Panc1 (cell line): Measurements from ENCODE around the gene UQCC5. TPM values are rescaled to one million over a fixed set of nuclear protein-coding genes. Genes with fewer than 3 reads are reported as not detected.

Source experiments
- ATAC-seq: fragments of 200-7000 bp; cut with Tn5 transposase; 2 replicates; pipeline ENCODE4 v1.9.1; 2020; ENCODE audit warnings: mild to moderate bottlenecking, moderate library complexity
- BruUV-seq: library from RNA; stranded (reverse); fragments of 400-500 nt; replicated peaks from 2 replicates; lab custom pipeline; 2021; lab: Mats Ljungman, UMichigan
- CTCF ChIA-PET: fragments of 300-600 bp; sonication (Branson Sonifier 250); formaldehyde crosslinking; loops from one replicate; lab custom pipeline; 2022; ENCODE audit warnings: antibody characterized with exemption; lab: Charles Lee
- POLR2A ChIA-PET: fragments of 300-600 bp; sonication (Branson Sonifier 250); formaldehyde crosslinking; loops from one replicate; lab custom pipeline; 2022; ENCODE audit warnings: antibody characterized with exemption; lab: Charles Lee
- DNase-seq: peaks from one replicate; pipeline ENCODE4 v3.0.0-alpha.2; 2010; ENCODE audit warnings: low read depth, low spot score
- H3K27ac ChIP-seq: 2 replicates; pipeline ENCODE4 v1.5.1; 2011; ENCODE audit warnings: mild to moderate bottlenecking, low read length, inconsistent platforms
- H3K27me3 ChIP-seq: fragments of 200-500 bp; sonication (Bioruptor generic); 2 replicates; pipeline ENCODE4 v1.6.0; 2014; ENCODE audit warnings: low read length, inconsistent platforms; ENCODE audit not compliant: control insufficient read depth, insufficient read depth
- H3K36me3 ChIP-seq: fragments of 200-500 bp; sonication (Bioruptor generic); 2 replicates; pipeline ENCODE4 v1.5.1; 2014; ENCODE audit warnings: inconsistent platforms, mild to moderate bottlenecking, low read length, moderate library complexity; ENCODE audit not compliant: control insufficient read depth, insufficient read depth
- H3K4me1 ChIP-seq: 2 replicates; pipeline ENCODE4 v1.5.1; 2011; ENCODE audit warnings: inconsistent platforms, mild to moderate bottlenecking, low read length, moderate library complexity; ENCODE audit not compliant: control insufficient read depth, insufficient read depth
- H3K4me3 ChIP-seq, 2 experiments: 2 replicates each; pipeline ENCODE4 v1.5.1; 2011 to 2012; ENCODE audit warnings: low read depth in 2 of 2, low read length in 2 of 2, mild to moderate bottlenecking in 2 of 2, inconsistent platforms in 1 of 2, moderate library complexity in 1 of 2
- H3K9me3 ChIP-seq: fragments of 200-500 bp; sonication (Bioruptor generic); 2 replicates; pipeline ENCODE4 v1.5.1; 2014; ENCODE audit warnings: low read depth, mild to moderate bottlenecking, inconsistent platforms, low read length, moderate library complexity; ENCODE audit not compliant: control insufficient read depth, insufficient read depth
- CTCF ChIP-seq: fragments of 450-650 bp; IDR thresholded peaks from 2 replicates; pipeline ENCODE4 v1.5.1; 2017; ENCODE audit warnings: mild to moderate bottlenecking
- POLR2AphosphoS5 ChIP-seq: IDR thresholded peaks from 2 replicates; pipeline ENCODE4 v1.6.1; 2012; ENCODE audit warnings: mild to moderate bottlenecking, low read depth, low read length, moderate library complexity
- REST ChIP-seq, 2 experiments: IDR thresholded peaks; 2 replicates each; pipeline ENCODE4 v1.6.1; 2011 to 2012; ENCODE audit warnings: low read depth in 2 of 2, control low read depth in 1 of 2, low read length in 1 of 2, mild to moderate bottlenecking in 1 of 2, moderate library complexity in 1 of 2; ENCODE audit not compliant: insufficient read depth in 1 of 2
- SIN3A ChIP-seq: IDR thresholded peaks from 2 replicates; pipeline ENCODE4 v1.6.1; 2012; ENCODE audit warnings: low read depth, mild to moderate bottlenecking, low read length, moderate library complexity, borderline replicate concordance; ENCODE audit not compliant: insufficient read depth
- TCF7L2 ChIP-seq: IDR thresholded peaks from 2 replicates; pipeline ENCODE4 v1.6.1; 2011; ENCODE audit warnings: mild to moderate bottlenecking, low read depth, low read length, inconsistent platforms
- in situ Hi-C: cut with HindIII; loops from 2 replicates; pipeline ENCODE4 v1.10.0; 2016; ENCODE audit warnings: low sequenced_read_pairs, low pct_unique_long_range_greater_than_20kb
- intact Hi-C: fragments of 100-400 bp; cut with micrococcal nuclease; formaldehyde crosslinking; loops from one replicate; pipeline ENCODE4 v1.10.0; 2022; ENCODE audit not compliant: unreplicated experiment
- total RNA-seq: library from RNA; stranded (reverse); gene quantifications from one replicate; pipeline ENCODE4 v1.2.1, GENCODE V29; 2021; ENCODE audit not compliant: unreplicated experiment

The UQCC5 gene
- total RNA-seq, 1 experiment from 2014 or later: 27.3 TPM

DNA sequence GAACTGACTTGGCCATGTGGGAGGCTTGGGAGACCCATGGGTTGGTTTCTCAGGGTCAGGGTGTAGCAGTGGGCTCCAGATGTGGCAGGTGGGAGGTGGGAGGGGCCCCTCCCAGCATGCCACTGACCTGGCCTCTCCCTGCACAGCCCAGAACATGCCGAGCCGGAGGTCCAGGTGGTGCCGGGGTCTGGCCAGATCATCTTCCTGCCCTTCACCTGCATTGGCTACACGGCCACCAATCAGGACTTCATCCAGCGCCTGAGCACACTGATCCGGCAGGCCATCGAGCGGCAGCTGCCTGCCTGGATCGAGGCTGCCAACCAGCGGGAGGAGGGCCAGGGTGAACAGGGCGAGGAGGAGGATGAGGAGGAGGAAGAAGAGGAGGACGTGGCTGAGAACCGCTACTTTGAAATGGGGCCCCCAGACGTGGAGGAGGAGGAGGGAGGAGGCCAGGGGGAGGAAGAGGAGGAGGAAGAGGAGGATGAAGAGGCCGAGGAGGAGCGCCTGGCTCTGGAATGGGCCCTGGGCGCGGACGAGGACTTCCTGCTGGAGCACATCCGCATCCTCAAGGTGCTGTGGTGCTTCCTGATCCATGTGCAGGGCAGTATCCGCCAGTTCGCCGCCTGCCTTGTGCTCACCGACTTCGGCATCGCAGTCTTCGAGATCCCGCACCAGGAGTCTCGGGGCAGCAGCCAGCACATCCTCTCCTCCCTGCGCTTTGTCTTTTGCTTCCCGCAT, 49.2 kb upstream of the UQCC5 start (continued):
- no peak for TF ChIP-seq TCF7L2

GRCh38 chr3:52487788-52488691, 48.4 kb upstream of the UQCC5 start:
- ATAC-seq (no peak), DNase-seq (no peak)
- ChIA-PET POLR2A (no interaction called here), CTCF (no interaction called here)
- no peaks in the 10 kb centered on the region for H3K9me3 ChIP-seq
- H3K4me1 ChIP-seq: no peaks in the 10 kb centered on the region
- TF ChIP-seq CTCF (no peak), POLR2AphosphoS5 (no peak), TCF7L2 (no peak), SIN3A (no peak), REST (IDR thresholded peaks at IDR 0.05; ENCODE audit: insufficient read depth in 1 of 2, low read depth in 2 of 2, low read length in 1 of 2) (no peak)
- in situ Hi-C loops (no loop called here), intact Hi-C loops (no loop called here)
- BruUV-seq: no TSS peak
- no peaks in the 10 kb centered on the region for H3K27me3 ChIP-seq
- no peak overlapping the region for H3K4me3 ChIP-seq
- H3K27ac ChIP-seq: no peak overlapping the region
- H3K36me3 ChIP-seq: no peaks in the 10 kb centered on the region

GRCh38 chr3:52488746-52489145, 47.7 kb upstream of the UQCC5 start:
- intact Hi-C loops (no loop called here), in situ Hi-C loops (no loop called here)
- no peak for TF ChIP-seq CTCF
- TF ChIP-seq SIN3A: no peak
- no TSS peak for BruUV-seq
- DNase-seq: no peak
- no peaks in the 10 kb centered on the region for H3K27me3 ChIP-seq
- H3K4me1 ChIP-seq: no peaks in the 10 kb centered on the region
- no peak overlapping the region for H3K4me3 ChIP-seq
- no peaks in the 10 kb centered on the region for H3K9me3 ChIP-seq
- ChIA-PET POLR2A (no interaction called here), CTCF (no interaction called here)
- no peak overlapping the region for H3K27ac ChIP-seq
- no peaks in the 10 kb centered on the region for H3K36me3 ChIP-seq
- no peak for ATAC-seq
